DMS79 (cell line): ENCODE data around the gene ZACN.
A peak's percentile ranks its signal among the peaks of the same experiment; 100 is the strongest.

Experiments
- DNase-seq: peaks from one replicate; lab custom pipeline; 2025; lab: John Stamatoyannopoulos, UW

Gene ZACN

GRCh38 chr17:76103274-76104139, 24.5 kb downstream of the ZACN start, which contains the start of gene EXOC7:
TSS of gene EXOC7 (minus strand) at chr17:76103787. CDS start at chr17:76103692, 95 bp downstream.
- DNase-seq, result peak; percentile 66

GRCh38 chr17:76104140-76104895, 25.3 kb downstream of the ZACN start:
- DNase-seq, result no peak

- no peak for DNase-seq
Observed at GRCh38 chr17:76104896-76105231, 25.9 kb downstream of the ZACN start.

- DNase-seq, result no peak
Observed at GRCh38 chr17:76106703-76107102, 27.7 kb downstream of the ZACN start.

- no peak for DNase-seq
Observed at GRCh38 chr17:76107509-76107908, 28.5 kb downstream of the ZACN start.

- no peak for DNase-seq
Observed at GRCh38 chr17:76111956-76112355, 33.0 kb downstream of the ZACN start.

GRCh38 chr17:76115138-76115754, 36.3 kb downstream of the ZACN start:
- DNase-seq, result no peak

GRCh38 chr17:76119409-76120371, 40.7 kb downstream of the ZACN start:
- no peak for DNase-seq

GRCh38 chr17:76120658-76121008, 41.7 kb downstream of the ZACN start:
- DNase-seq, result no peak

GRCh38 chr17:76121932-76122430, 43.0 kb downstream of the ZACN start:
- no peak for DNase-seq

- DNase-seq, result no peak
Observed at GRCh38 chr17:76122431-76123190, 43.6 kb downstream of the ZACN start.

- no peak for DNase-seq
Observed at GRCh38 chr17:76123191-76123499, 44.2 kb downstream of the ZACN start.

GRCh38 chr17:76123749-76124581, 45.0 kb downstream of the ZACN start:
- DNase-seq, result no peak

GRCh38 chr17:76124582-76125390, 45.8 kb downstream of the ZACN start:
- no peak for DNase-seq

GRCh38 chr17:76125391-76125675, 46.4 kb downstream of the ZACN start:
- DNase-seq, result no peak

- DNase-seq, result no peak
Observed at GRCh38 chr17:76125922-76126321, 46.9 kb downstream of the ZACN start.

GRCh38 chr17:76130473-76130872, 51.5 kb downstream of the ZACN start:
- DNase-seq, result no peak

- DNase-seq, result no peak
Observed at GRCh38 chr17:76131051-76131691, 52.2 kb downstream of the ZACN start.
